Neuronal stem cell (in vitro differentiated cells): ENCODE measurements around the gene PRKN.
A peak's percentile ranks its signal among the peaks of the same experiment; 100 is the strongest.

Experiments
- DNase-seq: peaks from one replicate; pipeline ENCODE4 v3.0.0-alpha.2; 2013; ENCODE audit warnings: low spot score
- H2AFZ ChIP-seq: one replicate; pipeline ENCODE4 v1.6.1; 2013; ENCODE audit warnings: mild to moderate bottlenecking, low read length, inconsistent platforms
- H2AK5ac ChIP-seq: 2 replicates; pipeline ENCODE4 v1.6.1; 2013; ENCODE audit warnings: low read depth, mild to moderate bottlenecking, inconsistent platforms, low read length, moderate library complexity, mixed read lengths
- H2BK120ac ChIP-seq: 2 replicates; pipeline ENCODE4 v1.6.1; 2013; ENCODE audit warnings: low read depth, mild to moderate bottlenecking, inconsistent platforms, low read length, moderate library complexity, mixed read lengths
- H2BK12ac ChIP-seq: one replicate; pipeline ENCODE4 v1.6.1; 2013; ENCODE audit warnings: low read length, inconsistent platforms
- H2BK15ac ChIP-seq: 2 replicates; pipeline ENCODE4 v1.6.1; 2013; ENCODE audit warnings: mild to moderate bottlenecking, low read length, inconsistent platforms, mixed read lengths
- H2BK5ac ChIP-seq: one replicate; pipeline ENCODE4 v1.6.1; 2013; ENCODE audit warnings: inconsistent platforms, mild to moderate bottlenecking, low read length, moderate library complexity
- H3K14ac ChIP-seq: one replicate; pipeline ENCODE4 v1.6.1; 2013; ENCODE audit warnings: low read length, inconsistent platforms
- H3K18ac ChIP-seq: 2 replicates; pipeline ENCODE4 v1.6.1; 2013; ENCODE audit warnings: low read length, inconsistent platforms
- H3K23ac ChIP-seq: 2 replicates; pipeline ENCODE4 v1.6.1; 2013; ENCODE audit warnings: low read depth, mild to moderate bottlenecking, mixed read lengths, low read length, inconsistent platforms; ENCODE audit not compliant: poor library complexity
- H3K27ac ChIP-seq: replicated peaks from 3 replicates; pipeline ENCODE4 v1.5.1; 2013; ENCODE audit warnings: low read length, inconsistent platforms
- H3K27me3 ChIP-seq, 3 experiments: 2 replicates each; pipeline ENCODE4 v1.6.1; 2013; ENCODE audit warnings: low read length in 3 of 3, mild to moderate bottlenecking in 2 of 3, inconsistent platforms in 1 of 3, low read depth in 1 of 3, mixed read lengths in 1 of 3, moderate library complexity in 1 of 3; ENCODE audit not compliant: control insufficient read depth in 3 of 3, insufficient read depth in 3 of 3
- H3K36me3 ChIP-seq, 2 donors: replicated peaks in 1 of 2; 2 replicates each; pipeline ENCODE4 v1.6.1; 2013; ENCODE audit warnings: low read length in 2 of 2; ENCODE audit not compliant: control insufficient read depth in 2 of 2, insufficient read depth in 2 of 2
- H3K4ac ChIP-seq: 2 replicates; pipeline ENCODE4 v1.6.1; 2013; ENCODE audit warnings: inconsistent platforms, mild to moderate bottlenecking, low read length, moderate library complexity
- H3K4me1 ChIP-seq, 2 donors: 1 replicate in 1 of 2; 2 replicates in 1 of 2; pipeline ENCODE4 v1.6.1; 2013; ENCODE audit warnings: low read length in 2 of 2, low read depth in 1 of 2; ENCODE audit not compliant: control insufficient read depth in 2 of 2, insufficient read depth in 1 of 2
- H3K4me2 ChIP-seq: one replicate; pipeline ENCODE4 v1.6.1; 2013; ENCODE audit warnings: mild to moderate bottlenecking, low read length, inconsistent platforms; ENCODE audit not compliant: insufficient read depth, poor library complexity, severe bottlenecking
- H3K4me3 ChIP-seq, 2 donors: 2 replicates each; pipeline ENCODE4 v1.5.1; 2013; ENCODE audit warnings: low read length in 2 of 2, mild to moderate bottlenecking in 2 of 2, inconsistent platforms in 1 of 2, moderate library complexity in 1 of 2
- H3K79me1 ChIP-seq: one replicate; pipeline ENCODE4 v1.6.1; 2013; ENCODE audit warnings: low read depth, mild to moderate bottlenecking, inconsistent platforms, low read length, moderate library complexity
- H3K9ac ChIP-seq: one replicate; pipeline ENCODE4 v1.6.1; 2013; ENCODE audit warnings: mild to moderate bottlenecking, low read depth, low read length, inconsistent platforms; ENCODE audit not compliant: poor library complexity
- H3K9me3 ChIP-seq, 2 donors: replicated peaks in 1 of 2; 2 replicates each; pipeline versions ENCODE3 to v1.6.1; 2013; ENCODE audit warnings: low read length in 2 of 2, mild to moderate bottlenecking in 2 of 2, inconsistent platforms in 1 of 2, low read depth in 1 of 2, mixed read lengths in 1 of 2, moderate library complexity in 1 of 2; ENCODE audit not compliant: control insufficient read depth in 2 of 2, insufficient read depth in 1 of 2
- H4K8ac ChIP-seq: one replicate; pipeline ENCODE4 v1.6.1; 2013; ENCODE audit warnings: low read depth, mild to moderate bottlenecking, inconsistent platforms, low read length, moderate library complexity
- H4K91ac ChIP-seq: one replicate; pipeline ENCODE4 v1.6.1; 2013; ENCODE audit warnings: low read length, low read depth, mild to moderate bottlenecking, inconsistent platforms; ENCODE audit not compliant: poor library complexity
- WGBS, 2 donors: extraction: QIAGEN DNeasy Blood & Tissue Kit; methylation state at CpG; one replicate each; pipeline ENCODE4 v1.1.7; 2013; ENCODE audit warnings: missing lambda C conversion rate in 2 of 2, mixed read lengths in 1 of 2; ENCODE audit not compliant: insufficient read length in 2 of 2, insufficient replicate concordance in 1 of 2; ENCODE audit errors: extremely low coverage in 2 of 2; 5-methylcytosine and 5-hydroxymethylcytosine counted together

PRKN gene

GRCh38 chr6:162568266-162568665, 159.3 kb downstream of the PRKN start:
- H3K27ac ChIP-seq, result no peak overlapping the region
- H2BK15ac ChIP-seq, result peak overlapping the region; percentile 10
- H2AK5ac ChIP-seq, result no peak overlapping the region
- no peak for DNase-seq
- H2AFZ ChIP-seq, result no peak overlapping the region
- H3K27me3 ChIP-seq, result no peaks in the 10 kb centered on the region
- no peak overlapping the region for H3K18ac ChIP-seq
- no peak overlapping the region for H2BK120ac ChIP-seq
- no peak overlapping the region for H3K4ac ChIP-seq
- H2BK5ac ChIP-seq, result no peak overlapping the region
- H4K8ac ChIP-seq, result no peak overlapping the region
- H3K9ac ChIP-seq, result no peak overlapping the region
- no peak overlapping the region for H3K23ac ChIP-seq
- H3K79me1 ChIP-seq, result no peaks in the 10 kb centered on the region
- no peak overlapping the region for H2BK12ac ChIP-seq
- H3K36me3 ChIP-seq, result no peaks in the 10 kb centered on the region
- H3K4me1 ChIP-seq, result no peaks in the 10 kb centered on the region
- H3K9me3 ChIP-seq, result peaks cover 0 to 28% of the 10 kb centered on the region in 2 donors
- H3K4me3 ChIP-seq, result no peak overlapping the region
- whole genome bisulfite sequencing, 2 donors, result no CpG with 5 or more reads among the region's 7 CpGs
- no peak overlapping the region for H3K4me2 ChIP-seq
- H3K14ac ChIP-seq, result no peak overlapping the region
- peak overlapping the region; percentile 40 for H4K91ac ChIP-seq

GRCh38 chr6:162562041-162562440, 165.5 kb downstream of the PRKN start:
- Histone ChIP-seq H3K14ac (no peak overlapping the region), H3K4me2 (no peak overlapping the region), H3K36me3 (no peaks in the 10 kb centered on the region), H3K27me3 (no peaks in the 10 kb centered on the region), H3K18ac (no peak overlapping the region), H3K9me3 (peaks cover 0 to 17% of the 10 kb centered on the region in 2 donors), H3K4ac (no peak overlapping the region), H4K91ac (no peak overlapping the region), H2AFZ (no peak overlapping the region), H4K8ac (no peak overlapping the region), H2BK5ac (no peak overlapping the region), H3K9ac (no peak overlapping the region), H3K23ac (no peak overlapping the region), H3K27ac (no peak overlapping the region), H3K79me1 (no peaks in the 10 kb centered on the region), H2BK12ac (no peak overlapping the region), H2BK120ac (no peak overlapping the region), H2BK15ac (no peak overlapping the region), H3K4me1 (no peaks in the 10 kb centered on the region), H2AK5ac (no peak overlapping the region), H3K4me3 (no peak overlapping the region)
- WGBS, 2 donors, result no CpG with 5 or more reads among the region's 3 CpGs
- no peak for DNase-seq

- Histone ChIP-seq H2BK15ac (no peak overlapping the region), H3K79me1 (no peaks in the 10 kb centered on the region), H3K4me2 (no peak overlapping the region), H2BK12ac (no peak overlapping the region), H3K4ac (no peak overlapping the region), H3K4me1 (no peaks in the 10 kb centered on the region), H3K23ac (no peak overlapping the region), H2BK5ac (no peak overlapping the region), H3K36me3 (no peaks in the 10 kb centered on the region), H2AK5ac (no peak overlapping the region), H2BK120ac (no peak overlapping the region), H3K27ac (no peak overlapping the region), H4K91ac (no peak overlapping the region), H3K9me3 (peaks cover 0 to 15% of the 10 kb centered on the region in 2 donors), H2AFZ (no peak overlapping the region), H3K18ac (peak overlapping the region; percentile 76), H3K27me3 (no peaks in the 10 kb centered on the region), H3K14ac (no peak overlapping the region), H3K4me3 (no peak overlapping the region), H3K9ac (no peak overlapping the region), H4K8ac (peak overlapping the region; percentile 92)
- DNase-seq, result no peak
- WGBS, 2 donors, result no CpG with 5 or more reads among the region's 8 CpGs
These were observed 166.7 kb downstream of the PRKN start for GRCh38 chr6:162560891-162561290.

GRCh38 chr6:162554531-162554930, 173.0 kb downstream of the PRKN start:
- no CpG with 5 or more reads among the region's 9 CpGs for WGBS, 2 donors

More at GRCh38 chr6:162554531-162554930, 173.0 kb downstream of the PRKN start:
- Histone ChIP-seq H3K4me1 (no peaks in the 10 kb centered on the region), H3K4me2 (no peak overlapping the region), H2BK5ac (no peak overlapping the region), H3K27me3 (no peaks in the 10 kb centered on the region), H2AFZ (no peak overlapping the region), H3K79me1 (no peaks in the 10 kb centered on the region), H3K4ac (no peak overlapping the region), H4K91ac (no peak overlapping the region), H2AK5ac (no peak overlapping the region), H3K23ac (no peak overlapping the region), H2BK120ac (no peak overlapping the region), H3K9ac (peak overlapping the region; percentile 44), H3K14ac (no peak overlapping the region), H4K8ac (no peak overlapping the region), H3K9me3 (no peaks in the 10 kb centered on the region), H3K27ac (no peak overlapping the region), H2BK15ac (no peak overlapping the region), H3K4me3 (no peak overlapping the region), H3K36me3 (no peaks in the 10 kb centered on the region), H3K18ac (no peak overlapping the region), H2BK12ac (no peak overlapping the region)
- DNase-seq, result no peak
